ENCODE data around the gene CRYBG1. TPM values are rescaled to one million over a fixed set of nuclear protein-coding genes. Genes with fewer than 3 reads are reported as not detected.

The CRYBG1 gene
- total RNA-seq, 1 donor from 2014 or later, result 27.5 TPM

DNA sequence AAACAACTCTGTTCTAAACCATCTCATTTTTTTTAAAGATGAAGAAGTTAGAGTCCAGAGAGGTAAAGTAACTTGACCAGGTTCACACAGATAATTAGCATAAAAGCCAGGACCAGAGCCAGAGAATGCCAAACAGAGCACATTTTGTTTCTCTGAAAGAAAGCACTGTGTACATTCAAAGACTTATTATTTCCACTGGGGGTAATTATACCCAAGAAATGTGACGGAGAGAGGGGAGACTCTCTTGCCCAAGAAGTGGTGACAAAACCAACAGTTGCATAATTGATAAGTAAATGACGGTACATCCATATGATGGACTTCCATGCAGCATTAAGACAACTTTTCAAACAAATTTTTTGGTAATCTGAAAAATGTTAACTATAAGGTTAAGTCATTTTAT is 157.2 kb downstream of the CRYBG1 start:
- no peaks in the 10 kb centered on the region for H3K9me3 Mint-ChIP-seq
- H3K4me3 Mint-ChIP-seq (ENCODE audit: low read depth), result peak overlapping the region; percentile 73
- no peak for DNase-seq (ENCODE audit: low spot score)
- H3K36me3 Mint-ChIP-seq (ENCODE audit: low read depth), result peaks cover 34% of the 10 kb centered on the region
- peaks cover 66% of the 10 kb centered on the region for H3K4me1 Mint-ChIP-seq (ENCODE audit: low read depth)
- peak overlapping the region; percentile 48 for H3K27ac Mint-ChIP-seq
- intact Hi-C loops (cut with micrococcal nuclease), result loop anchor here (10.0 kb wide), 1 partner anchor 597 kb away; the partner anchor contains the start of gene BEND3
- no peaks in the 10 kb centered on the region for H3K27me3 Mint-ChIP-seq (ENCODE audit: low read depth)

DNA sequence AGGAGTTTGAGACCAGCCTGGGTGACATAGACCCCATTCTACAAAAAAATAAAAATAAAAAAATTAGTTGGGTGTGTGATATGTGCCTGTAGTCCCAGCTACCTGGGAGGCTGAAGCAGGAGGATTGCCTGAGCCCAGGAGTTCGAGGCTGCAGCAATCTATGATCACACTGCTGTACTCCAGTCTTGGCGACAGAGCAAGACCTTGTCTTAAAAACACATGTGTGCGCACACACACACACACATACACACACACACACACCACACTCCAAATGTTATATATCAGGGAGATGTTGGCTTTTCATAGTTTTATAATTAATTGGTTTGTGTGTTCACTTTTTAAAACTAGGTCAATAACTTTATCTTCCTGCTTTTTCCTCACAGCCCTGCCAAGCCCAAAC is 158.2 kb downstream of the CRYBG1 start:
- peak overlapping the region; percentile 90 for H3K4me3 Mint-ChIP-seq (ENCODE audit: low read depth)
- H3K9me3 Mint-ChIP-seq, result no peaks in the 10 kb centered on the region
- H3K4me1 Mint-ChIP-seq (ENCODE audit: low read depth), result peaks cover 64% of the 10 kb centered on the region
- no peak for DNase-seq (ENCODE audit: low spot score)
- peak overlapping the region; percentile 97 for H3K27ac Mint-ChIP-seq
- H3K36me3 Mint-ChIP-seq (ENCODE audit: low read depth), result peaks cover 35% of the 10 kb centered on the region
- intact Hi-C loops (cut with micrococcal nuclease), result loop anchor here (10.0 kb wide), 1 partner anchor 596 kb away; the partner anchor contains the start of gene BEND3
- H3K27me3 Mint-ChIP-seq (ENCODE audit: low read depth), result no peaks in the 10 kb centered on the region

DNA sequence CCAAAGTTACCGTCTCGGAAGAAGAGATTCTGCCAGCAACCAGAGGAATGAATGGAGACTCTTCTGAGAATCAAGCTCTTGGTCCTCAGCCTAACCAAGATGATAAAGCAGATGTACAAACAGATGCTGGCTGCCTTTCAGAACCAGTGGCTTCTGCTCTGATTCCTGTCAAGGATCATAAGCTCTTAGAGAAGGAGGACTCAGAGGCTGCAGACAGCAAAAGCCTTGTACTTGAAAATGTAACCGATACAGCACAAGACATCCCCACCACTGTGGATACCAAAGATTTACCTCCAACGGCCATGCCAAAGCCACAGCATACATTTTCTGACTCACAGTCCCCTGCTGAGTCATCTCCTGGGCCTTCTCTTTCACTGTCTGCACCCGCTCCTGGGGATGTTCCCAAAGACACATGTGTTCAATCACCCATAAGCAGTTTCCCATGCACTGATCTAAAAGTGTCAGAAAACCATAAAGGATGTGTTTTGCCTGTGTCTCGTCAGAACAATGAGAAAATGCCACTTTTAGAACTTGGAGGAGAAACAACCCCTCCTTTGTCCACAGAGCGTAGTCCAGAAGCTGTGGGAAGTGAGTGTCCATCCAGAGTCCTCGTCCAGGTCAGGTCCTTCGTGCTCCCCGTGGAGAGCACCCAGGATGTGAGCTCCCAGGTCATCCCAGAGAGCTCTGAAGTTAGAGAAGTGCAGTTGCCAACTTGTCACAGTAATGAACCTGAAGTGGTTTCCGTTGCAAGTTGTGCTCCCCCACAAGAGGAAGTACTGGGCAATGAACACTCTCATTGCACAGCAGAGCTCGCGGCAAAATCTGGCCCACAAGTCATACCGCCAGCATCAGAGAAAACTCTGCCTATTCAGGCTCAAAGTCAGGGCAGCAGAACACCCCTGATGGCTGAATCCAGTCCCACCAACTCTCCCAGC is 159.2 kb downstream of the CRYBG1 start:
- Mint-ChIP-seq H3K4me1 (ENCODE audit: low read depth) (peaks cover 57% of the 10 kb centered on the region), H3K36me3 (ENCODE audit: low read depth) (peaks cover 36% of the 10 kb centered on the region), H3K9me3 (no peaks in the 10 kb centered on the region), H3K27ac (peak overlapping the region; percentile 97), H3K4me3 (ENCODE audit: low read depth) (peak overlapping the region; percentile 90), H3K27me3 (ENCODE audit: low read depth) (no peaks in the 10 kb centered on the region)
- DNase-seq (ENCODE audit: low spot score), result peak; percentile 79
- intact Hi-C loops (cut with micrococcal nuclease), result loop anchor here (1.0 to 10.0 kb wide), 9 partner anchors 27 to 873 kb away; partner anchors contain the start of genes ATG5 and BEND3

DNA sequence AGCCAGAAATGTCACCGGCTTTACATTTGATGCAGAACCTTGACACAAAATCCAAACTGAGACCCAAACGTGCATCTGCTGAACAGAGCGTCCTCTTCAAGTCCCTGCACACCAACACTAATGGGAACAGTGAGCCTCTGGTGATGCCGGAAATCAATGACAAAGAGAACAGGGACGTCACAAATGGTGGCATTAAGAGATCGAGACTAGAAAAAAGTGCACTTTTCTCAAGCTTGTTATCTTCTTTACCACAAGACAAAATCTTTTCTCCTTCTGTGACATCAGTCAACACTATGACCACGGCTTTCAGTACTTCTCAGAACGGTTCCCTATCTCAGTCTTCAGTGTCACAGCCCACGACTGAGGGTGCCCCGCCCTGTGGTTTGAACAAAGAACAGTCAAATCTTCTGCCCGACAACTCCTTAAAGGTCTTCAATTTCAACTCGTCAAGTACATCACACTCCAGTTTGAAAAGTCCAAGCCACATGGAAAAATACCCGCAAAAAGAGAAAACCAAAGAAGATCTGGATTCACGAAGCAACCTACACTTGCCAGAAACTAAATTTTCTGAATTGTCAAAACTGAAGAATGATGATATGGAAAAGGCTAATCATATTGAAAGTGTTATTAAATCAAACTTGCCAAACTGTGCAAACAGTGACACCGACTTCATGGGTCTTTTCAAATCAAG is 160.3 kb downstream of the CRYBG1 start:
- no peaks in the 10 kb centered on the region for H3K9me3 Mint-ChIP-seq
- peak overlapping the region; percentile 97 for H3K27ac Mint-ChIP-seq
- H3K36me3 Mint-ChIP-seq (ENCODE audit: low read depth), result peaks cover 42% of the 10 kb centered on the region
- peaks cover 59% of the 10 kb centered on the region for H3K4me1 Mint-ChIP-seq (ENCODE audit: low read depth)
- H3K4me3 Mint-ChIP-seq (ENCODE audit: low read depth), result peak overlapping the region; percentile 90
- intact Hi-C loops (cut with micrococcal nuclease), result loop anchor here (1.0 to 10.0 kb wide), 10 partner anchors 8 to 875 kb away; partner anchors contain the start of gene ATG5
- peak; percentile 82 for DNase-seq (ENCODE audit: low spot score)
- H3K27me3 Mint-ChIP-seq (ENCODE audit: low read depth), result no peaks in the 10 kb centered on the region

DNA sequence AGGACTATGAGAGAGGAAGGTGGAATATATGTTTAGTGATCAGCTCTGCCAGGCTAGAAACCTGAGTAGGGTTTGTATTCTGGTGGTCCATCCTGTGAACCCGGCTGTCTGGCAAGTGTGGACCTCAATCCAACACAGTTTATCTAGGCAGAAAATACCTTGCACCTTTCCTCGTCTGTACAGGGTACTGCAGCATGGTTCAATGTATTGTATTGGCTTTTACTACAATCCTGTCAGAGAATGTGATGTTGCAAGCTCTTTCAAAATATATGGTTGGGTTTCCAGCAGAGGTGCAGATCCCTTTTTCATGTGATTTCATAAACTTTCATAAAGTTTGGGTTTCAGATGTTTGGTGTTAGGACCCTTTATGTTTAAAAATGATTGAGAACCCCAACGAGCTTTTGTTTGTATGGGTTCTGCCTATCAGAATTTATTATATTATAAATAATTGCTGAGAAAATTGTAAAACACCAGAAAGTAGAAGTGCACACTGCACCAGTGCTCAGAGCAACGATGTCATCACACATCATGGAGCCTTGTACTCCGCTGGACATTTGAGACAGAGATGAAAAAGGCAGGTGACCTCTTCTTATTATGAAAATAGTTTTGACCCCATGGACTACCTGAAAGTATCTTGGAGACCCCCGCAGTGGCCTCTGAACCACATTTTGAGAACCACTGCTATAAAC is 162.2 kb downstream of the CRYBG1 start:
- DNase-seq (ENCODE audit: low spot score), result no peak
- H3K9me3 Mint-ChIP-seq, result no peaks in the 10 kb centered on the region
- H3K4me1 Mint-ChIP-seq (ENCODE audit: low read depth), result peaks cover 56% of the 10 kb centered on the region
- intact Hi-C loops (cut with micrococcal nuclease), result loop anchor here (5.0 to 10.0 kb wide), 4 partner anchors 90 to 728 kb away; partner anchors contain the start of gene ATG5
- H3K4me3 Mint-ChIP-seq (ENCODE audit: low read depth), result peak overlapping the region; percentile 90
- peak overlapping the region; percentile 97 for H3K27ac Mint-ChIP-seq
- no peaks in the 10 kb centered on the region for H3K27me3 Mint-ChIP-seq (ENCODE audit: low read depth)
- peaks cover 51% of the 10 kb centered on the region for H3K36me3 Mint-ChIP-seq (ENCODE audit: low read depth)

DNA sequence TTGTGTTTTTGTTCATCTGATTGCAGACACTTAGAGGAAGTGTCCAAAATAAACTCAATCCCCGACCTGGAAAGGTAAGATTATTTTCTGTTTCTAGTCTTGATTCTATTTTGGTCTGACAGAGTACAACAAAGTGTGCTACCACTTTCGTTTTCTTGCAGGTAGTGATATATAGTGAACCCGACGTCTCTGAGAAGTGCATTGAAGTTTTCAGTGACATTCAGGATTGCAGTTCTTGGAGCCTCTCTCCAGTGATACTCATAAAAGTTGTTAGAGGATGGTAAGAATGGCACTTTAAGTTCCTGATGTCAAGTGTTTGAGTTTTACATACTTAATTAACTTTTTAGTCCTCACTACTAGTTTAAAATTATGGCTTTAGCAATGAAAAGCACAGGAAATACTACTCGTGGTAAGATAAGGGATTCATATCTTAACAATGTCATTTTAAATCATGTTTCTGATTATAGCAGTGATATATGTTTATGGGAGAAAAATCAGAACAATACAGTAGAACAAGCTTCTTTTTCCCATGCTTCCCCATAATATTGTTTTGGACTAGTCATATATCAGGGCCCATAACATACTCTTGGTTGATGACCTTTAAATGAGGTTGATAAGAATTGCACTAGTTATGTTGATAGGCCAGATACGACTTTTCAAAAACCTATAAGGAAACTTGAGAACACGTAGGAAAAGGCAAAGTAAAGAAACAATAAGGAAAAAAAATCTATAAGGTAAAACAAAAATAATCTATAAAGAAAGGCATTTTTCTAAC is 164.8 kb downstream of the CRYBG1 start:
- H3K36me3 Mint-ChIP-seq (ENCODE audit: low read depth), result peaks cover 66% of the 10 kb centered on the region
- H3K9me3 Mint-ChIP-seq, result no peaks in the 10 kb centered on the region
- H3K4me1 Mint-ChIP-seq (ENCODE audit: low read depth), result peaks cover 58% of the 10 kb centered on the region
- peak overlapping the region; percentile 73 for H3K4me3 Mint-ChIP-seq (ENCODE audit: low read depth)
- H3K27ac Mint-ChIP-seq, result peak overlapping the region; percentile 82
- no peak for DNase-seq (ENCODE audit: low spot score)
- no peaks in the 10 kb centered on the region for H3K27me3 Mint-ChIP-seq (ENCODE audit: low read depth)
- intact Hi-C loops (cut with micrococcal nuclease), result loop anchor here (1.0 to 10.0 kb wide), 3 partner anchors 9 to 730 kb away; no protein-coding TSS in a partner anchor

DNA sequence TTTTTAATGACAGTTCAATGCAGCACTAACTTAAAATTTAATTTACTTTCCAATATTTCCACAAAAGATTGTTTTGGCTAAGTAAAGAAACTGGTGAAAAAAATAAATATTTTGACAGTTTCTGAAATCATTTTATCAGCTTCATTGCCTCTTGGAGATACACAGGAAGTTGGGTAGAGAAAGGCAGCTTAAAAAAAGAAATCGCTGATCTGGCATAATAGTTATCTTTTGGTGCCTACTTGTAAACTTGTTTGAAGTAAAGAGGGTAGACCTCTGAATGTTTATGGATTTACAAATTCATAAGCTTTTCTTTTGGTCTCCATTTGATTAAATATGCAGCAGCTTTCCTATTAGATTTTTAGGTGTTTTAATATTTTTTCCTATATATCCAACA is 165.4 kb downstream of the CRYBG1 start:
- no peaks in the 10 kb centered on the region for H3K27me3 Mint-ChIP-seq (ENCODE audit: low read depth)
- H3K4me1 Mint-ChIP-seq (ENCODE audit: low read depth), result peaks cover 59% of the 10 kb centered on the region
- DNase-seq (ENCODE audit: low spot score), result no peak
- H3K9me3 Mint-ChIP-seq, result no peaks in the 10 kb centered on the region
- intact Hi-C loops (cut with micrococcal nuclease), result loop anchor here (1.0 to 10.0 kb wide), 3 partner anchors 8 to 731 kb away; no protein-coding TSS in a partner anchor
- H3K4me3 Mint-ChIP-seq (ENCODE audit: low read depth), result no peak overlapping the region
- peaks cover 70% of the 10 kb centered on the region for H3K36me3 Mint-ChIP-seq (ENCODE audit: low read depth)
- peak overlapping the region; percentile 10 for H3K27ac Mint-ChIP-seq

DNA sequence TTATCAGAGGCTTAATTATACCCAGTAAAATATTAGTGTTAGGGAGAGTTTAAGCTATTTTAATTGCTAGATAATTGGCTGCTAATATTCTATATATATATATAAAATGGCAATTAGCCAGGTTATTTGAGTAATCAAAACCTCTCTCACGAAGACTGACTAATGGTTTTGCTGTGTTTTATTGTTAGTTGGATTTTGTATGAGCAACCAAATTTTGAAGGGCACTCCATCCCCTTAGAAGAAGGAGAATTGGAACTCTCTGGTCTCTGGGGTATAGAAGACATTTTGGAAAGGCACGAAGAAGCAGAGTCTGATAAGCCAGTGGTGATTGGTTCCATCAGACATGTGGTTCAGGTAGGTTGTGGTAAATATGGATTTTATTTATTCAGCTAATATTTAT is 166.6 kb downstream of the CRYBG1 start:
- Mint-ChIP-seq H3K9me3 (no peaks in the 10 kb centered on the region), H3K36me3 (ENCODE audit: low read depth) (peaks cover 73% of the 10 kb centered on the region), H3K27ac (no peak overlapping the region), H3K4me3 (ENCODE audit: low read depth) (no peak overlapping the region), H3K27me3 (ENCODE audit: low read depth) (no peaks in the 10 kb centered on the region), H3K4me1 (ENCODE audit: low read depth) (peaks cover 56% of the 10 kb centered on the region)
- intact Hi-C loops (cut with micrococcal nuclease), result loop anchor here (10.0 kb wide), 2 partner anchors 538 to 732 kb away; no protein-coding TSS in a partner anchor
- no peak for DNase-seq (ENCODE audit: low spot score)

DNA sequence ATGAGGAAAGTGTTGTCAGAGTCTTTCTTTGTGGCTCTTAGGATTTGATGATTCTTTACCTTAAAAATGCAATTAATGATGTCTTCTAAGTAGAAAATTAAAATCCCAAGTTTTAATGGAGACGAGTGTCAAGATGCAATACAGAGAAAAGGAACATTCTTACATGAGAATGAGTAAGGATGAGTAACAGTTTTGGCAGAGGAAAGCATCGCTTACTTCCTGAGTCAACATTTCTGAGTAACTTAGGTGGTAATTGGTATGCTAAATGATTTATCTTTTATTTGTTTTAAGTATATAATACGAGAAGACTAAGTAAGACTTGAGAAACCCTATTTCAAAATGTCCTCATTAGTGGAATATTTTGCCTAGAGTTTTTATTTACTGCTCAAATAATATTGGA is 167.5 kb downstream of the CRYBG1 start:
- intact Hi-C loops (cut with micrococcal nuclease), result loop anchor here (10.0 kb wide), 2 partner anchors 537 to 733 kb away; no protein-coding TSS in a partner anchor
- Mint-ChIP-seq H3K27me3 (ENCODE audit: low read depth) (no peaks in the 10 kb centered on the region), H3K4me1 (ENCODE audit: low read depth) (peaks cover 58% of the 10 kb centered on the region), H3K9me3 (no peaks in the 10 kb centered on the region), H3K27ac (peak overlapping the region; percentile 72), H3K36me3 (ENCODE audit: low read depth) (peaks cover 76% of the 10 kb centered on the region), H3K4me3 (ENCODE audit: low read depth) (no peak overlapping the region)
- DNase-seq (ENCODE audit: low spot score), result no peak

DNA sequence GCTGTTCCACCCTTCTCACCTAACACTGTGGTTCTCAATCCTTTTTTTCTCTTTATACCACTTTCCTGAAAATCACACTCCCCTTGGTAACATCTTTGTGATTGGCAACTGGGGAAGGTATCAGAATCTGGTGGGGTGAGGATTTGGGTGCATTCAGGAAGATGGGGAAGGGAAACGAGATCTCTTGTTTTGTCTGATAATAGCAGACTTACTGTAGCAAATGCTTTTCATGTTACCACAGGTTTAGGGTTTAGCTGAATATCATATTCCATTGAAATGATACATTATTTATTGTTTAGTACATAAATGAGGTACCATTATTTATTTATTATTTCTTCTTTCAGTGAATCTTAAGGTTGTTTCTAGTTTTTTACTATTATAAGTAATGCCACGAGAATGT is 168.0 kb downstream of the CRYBG1 start:
- intact Hi-C loops (cut with micrococcal nuclease), result loop anchor here (10.0 kb wide), 2 partner anchors 536 to 734 kb away; no protein-coding TSS in a partner anchor
- DNase-seq (ENCODE audit: low spot score), result no peak
- Mint-ChIP-seq H3K36me3 (ENCODE audit: low read depth) (peaks cover 81% of the 10 kb centered on the region), H3K4me3 (ENCODE audit: low read depth) (no peak overlapping the region), H3K27me3 (ENCODE audit: low read depth) (no peaks in the 10 kb centered on the region), H3K27ac (peak overlapping the region; percentile 31), H3K9me3 (no peaks in the 10 kb centered on the region), H3K4me1 (ENCODE audit: low read depth) (peaks cover 60% of the 10 kb centered on the region)

DNA sequence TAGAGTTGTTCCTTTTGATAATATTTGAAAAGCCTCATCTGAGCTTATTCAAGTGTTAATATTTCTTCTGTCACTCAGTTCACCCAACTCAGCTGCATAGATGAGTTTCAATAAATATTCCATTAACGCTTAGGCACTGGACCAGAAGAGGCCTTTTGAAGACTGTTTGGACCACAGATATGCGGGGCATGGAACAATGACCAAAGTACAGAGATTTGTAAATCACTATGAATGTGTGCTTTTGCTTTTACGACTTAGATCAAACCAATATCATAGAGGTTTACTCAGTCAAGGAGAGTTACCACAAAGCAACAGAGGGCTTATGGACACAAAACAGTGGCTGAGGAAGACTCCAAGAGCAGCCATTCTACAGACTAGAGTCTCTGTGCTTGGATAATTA is 168.9 kb downstream of the CRYBG1 start:
- peaks cover 89% of the 10 kb centered on the region for H3K36me3 Mint-ChIP-seq (ENCODE audit: low read depth)
- no peak for DNase-seq (ENCODE audit: low spot score)
- H3K27me3 Mint-ChIP-seq (ENCODE audit: low read depth), result no peaks in the 10 kb centered on the region
- no peak overlapping the region for H3K4me3 Mint-ChIP-seq (ENCODE audit: low read depth)
- peak overlapping the region; percentile 14 for H3K27ac Mint-ChIP-seq
- H3K9me3 Mint-ChIP-seq, result no peaks in the 10 kb centered on the region
- peaks cover 66% of the 10 kb centered on the region for H3K4me1 Mint-ChIP-seq (ENCODE audit: low read depth)
- intact Hi-C loops (cut with micrococcal nuclease), result loop anchor here (10.0 kb wide), 2 partner anchors 535 to 735 kb away; no protein-coding TSS in a partner anchor

Measured in activated T-helper 2 cell treated with anti-CD3 and anti-CD28 coated beads, Interferon-gamma antibody, Interleukin-2, Interleukin-4, amounts not matched to agents 10 μg/mL and 5 μg/mL and 100 μg/mL, durations not matched to agents 14 hours and 24 hours and 36 hours (primary cell).